ENCODE data around the gene LMTK2. TPM values are rescaled to one million over a fixed set of nuclear protein-coding genes. Genes with fewer than 3 reads are reported as not detected.

The LMTK2 gene
- total RNA-seq, 4 donors from 2014 or later = 10.4 to 14.4 (median 12.3) TPM

- no peak for DNase-seq (ENCODE audit: low spot score in 2 of 2)
- TF ChIP-seq CTCF (IDR thresholded peaks at IDR 0.05) (no peak), EP300 (IDR thresholded peaks at IDR 0.05) (no peak), POLR2A (IDR thresholded peaks at IDR 0.05) (no peak)
- WGBS, 2 donors = 80 to 92% methylated on average over 10 to 16 of the region's 16 CpGs
- Histone ChIP-seq H3K36me3 (peaks cover 0 to 96% (median 1%) of the 10 kb centered on the region in 3 donors), H3K4me3 (no peak overlapping the region), H3K27me3 (no peaks in the 10 kb centered on the region), H3K9me3 (no peaks in the 10 kb centered on the region), H3K4me1 (no peaks in the 10 kb centered on the region), H3K27ac (no peak overlapping the region)
Observed at GRCh38 chr7:98232799-98233198, 126.1 kb downstream of the LMTK2 start.

- Histone ChIP-seq H3K27me3 (no peaks in the 10 kb centered on the region), H3K9me3 (no peaks in the 10 kb centered on the region), H3K4me3 (no peak overlapping the region), H3K4me1 (no peaks in the 10 kb centered on the region), H3K27ac (no peak overlapping the region), H3K36me3 (peaks cover 0 to 96% (median 8%) of the 10 kb centered on the region in 3 donors)
- WGBS, 2 donors = 88 to 93% methylated on average over 17 to 22 of the region's 32 CpGs
- DNase-seq (ENCODE audit: low spot score in 2 of 2) = no peak
- TF ChIP-seq CTCF (IDR thresholded peaks at IDR 0.05) = no peak
- TF ChIP-seq POLR2A (IDR thresholded peaks at IDR 0.05) = no peak
- no peak for TF ChIP-seq EP300 (IDR thresholded peaks at IDR 0.05)
Observed at GRCh38 chr7:98233219-98234070, 126.8 kb downstream of the LMTK2 start.

- peaks cover 0 to 96% (median 11%) of the 10 kb centered on the region in 3 donors for H3K36me3 ChIP-seq
- H3K4me1 ChIP-seq = no peaks in the 10 kb centered on the region
- H3K9me3 ChIP-seq = no peaks in the 10 kb centered on the region
- H3K4me3 ChIP-seq = no peak overlapping the region
- TF ChIP-seq EP300 (IDR thresholded peaks at IDR 0.05) (no peak), POLR2A (IDR thresholded peaks at IDR 0.05) (no peak), CTCF (IDR thresholded peaks at IDR 0.05) (no peak)
- no peaks in the 10 kb centered on the region for H3K27me3 ChIP-seq
- no peak for DNase-seq (ENCODE audit: low spot score in 2 of 2)
- WGBS, 2 donors = 93 to 96% methylated on average over 10 of the region's 10 CpGs
- no peak overlapping the region for H3K27ac ChIP-seq
Observed at GRCh38 chr7:98234429-98235147, 127.9 kb downstream of the LMTK2 start.

- H3K9me3 ChIP-seq = no peaks in the 10 kb centered on the region
- H3K27ac ChIP-seq = no peak overlapping the region
- no peak for DNase-seq (ENCODE audit: low spot score in 2 of 2)
- TF ChIP-seq POLR2A (IDR thresholded peaks at IDR 0.05) (no peak), CTCF (IDR thresholded peaks at IDR 0.05) (no peak), EP300 (IDR thresholded peaks at IDR 0.05) (no peak)
- H3K4me3 ChIP-seq = no peak overlapping the region
- H3K27me3 ChIP-seq = no peaks in the 10 kb centered on the region
- peaks cover 0 to 96% (median 11%) of the 10 kb centered on the region in 3 donors for H3K36me3 ChIP-seq
- H3K4me1 ChIP-seq = no peaks in the 10 kb centered on the region
- 89 to 91% methylated on average over 9 to 10 of the region's 11 CpGs for WGBS, 2 donors
Observed at GRCh38 chr7:98235901-98236300, 129.2 kb downstream of the LMTK2 start.
